Hepatocyte (in vitro differentiated cells): ENCODE measurements around the gene DOCK1. TPM values are rescaled to one million over a fixed set of nuclear protein-coding genes. Genes with fewer than 3 reads are reported as not detected.

ENCODE experiments used
- DNase-seq: peaks from one replicate; pipeline ENCODE4 v3.0.0-alpha.2; 2016; ENCODE audit warnings: low spot score
- H2AFZ ChIP-seq: fragments of 200-600 bp; sonication (generic); 2 replicates; pipeline ENCODE4 v1.6.0; 2016; ENCODE audit warnings: antibody characterized with exemption, mild to moderate bottlenecking
- H3K27ac ChIP-seq: fragments of 200-600 bp; sonication (generic); 2 replicates; pipeline ENCODE4 v1.5.1; 2016; ENCODE audit warnings: mild to moderate bottlenecking
- H3K27me3 ChIP-seq: fragments of 200-600 bp; sonication (generic); 2 replicates; pipeline ENCODE4 v1.6.1; 2016
- H3K36me3 ChIP-seq: fragments of 200-600 bp; sonication (generic); replicated peaks from 2 replicates; pipeline ENCODE4 v1.5.1; 2016; ENCODE audit warnings: low read depth; ENCODE audit not compliant: insufficient read depth
- H3K4me1 ChIP-seq: fragments of 200-600 bp; sonication (generic); 2 replicates; pipeline ENCODE4 v1.5.1; 2016; ENCODE audit warnings: mild to moderate bottlenecking, moderate library complexity; ENCODE audit not compliant: insufficient read depth
- H3K4me2 ChIP-seq: fragments of 200-600 bp; sonication (generic); 2 replicates; pipeline ENCODE4 v1.6.0; 2016
- H3K4me3 ChIP-seq: fragments of 200-600 bp; sonication (generic); 2 replicates; pipeline ENCODE4 v1.5.1; 2016; ENCODE audit warnings: mild to moderate bottlenecking
- H3K79me2 ChIP-seq: fragments of 200-600 bp; sonication (generic); 2 replicates; pipeline ENCODE4 v1.6.0; 2017; ENCODE audit warnings: mild to moderate bottlenecking
- H3K9me2 ChIP-seq: fragments of 200-600 bp; sonication (generic); replicated peaks from 2 replicates; pipeline ENCODE4 v1.6.0; 2017; ENCODE audit warnings: mild to moderate bottlenecking; ENCODE audit not compliant: insufficient read depth
- H3K9me3 ChIP-seq: fragments of 200-600 bp; sonication (generic); 2 replicates; pipeline ENCODE4 v1.5.1; 2016; ENCODE audit warnings: low read depth, mild to moderate bottlenecking
- H4K20me1 ChIP-seq: fragments of 200-600 bp; sonication (generic); 2 replicates; pipeline ENCODE4 v1.6.0; 2016; ENCODE audit warnings: mild to moderate bottlenecking; ENCODE audit not compliant: insufficient read depth, poor library complexity, severe bottlenecking
- CTCF ChIP-seq: fragments of 200-600 bp; sonication (generic); IDR thresholded peaks from 2 replicates; pipeline ENCODE4 v1.5.1; 2016; ENCODE audit warnings: antibody characterized with exemption, mild to moderate bottlenecking; ENCODE audit not compliant: poor library complexity
- EZH2 ChIP-seq: fragments of 200-600 bp; sonication (generic); IDR thresholded peaks from 2 replicates; pipeline ENCODE4 v1.6.1; 2016; ENCODE audit warnings: antibody characterized with exemption, mild to moderate bottlenecking, borderline replicate concordance
- EZH2phosphoT487 ChIP-seq: fragments of 200-600 bp; sonication (generic); IDR thresholded peaks from one replicate; pipeline ENCODE4 v1.6.1; 2018; ENCODE audit warnings: antibody characterized with exemption, mild to moderate bottlenecking, low read depth, moderate library complexity; ENCODE audit not compliant: unreplicated experiment, severe bottlenecking
- WGBS: methylation state at CpG from one replicate; pipeline ENCODE4 v1.1.6; 2016; ENCODE audit warnings: low lambda C conversion rate; ENCODE audit errors: missing lambda C conversion rate; 5-methylcytosine and 5-hydroxymethylcytosine counted together
- polyA plus RNA-seq: library from polyadenylated mRNA; unstranded; fragments of >200 nt; fragmentation: Nextera tagmentation; extraction: Ambion mirVana; gene quantifications from 2 replicates; pipeline ENCODE4 v1.2.1, GENCODE V29; 2016
- total RNA-seq: library from RNA; depleted of rRNA; stranded (reverse); fragments of >200 nt; gene quantifications from 2 replicates; pipeline ENCODE4 v1.2.3, GENCODE V29; 2014

DOCK1 gene
- total and polyA plus RNA-seq, 2 experiments from 2014 or later, result 16.0 to 55.5 TPM

DNA sequence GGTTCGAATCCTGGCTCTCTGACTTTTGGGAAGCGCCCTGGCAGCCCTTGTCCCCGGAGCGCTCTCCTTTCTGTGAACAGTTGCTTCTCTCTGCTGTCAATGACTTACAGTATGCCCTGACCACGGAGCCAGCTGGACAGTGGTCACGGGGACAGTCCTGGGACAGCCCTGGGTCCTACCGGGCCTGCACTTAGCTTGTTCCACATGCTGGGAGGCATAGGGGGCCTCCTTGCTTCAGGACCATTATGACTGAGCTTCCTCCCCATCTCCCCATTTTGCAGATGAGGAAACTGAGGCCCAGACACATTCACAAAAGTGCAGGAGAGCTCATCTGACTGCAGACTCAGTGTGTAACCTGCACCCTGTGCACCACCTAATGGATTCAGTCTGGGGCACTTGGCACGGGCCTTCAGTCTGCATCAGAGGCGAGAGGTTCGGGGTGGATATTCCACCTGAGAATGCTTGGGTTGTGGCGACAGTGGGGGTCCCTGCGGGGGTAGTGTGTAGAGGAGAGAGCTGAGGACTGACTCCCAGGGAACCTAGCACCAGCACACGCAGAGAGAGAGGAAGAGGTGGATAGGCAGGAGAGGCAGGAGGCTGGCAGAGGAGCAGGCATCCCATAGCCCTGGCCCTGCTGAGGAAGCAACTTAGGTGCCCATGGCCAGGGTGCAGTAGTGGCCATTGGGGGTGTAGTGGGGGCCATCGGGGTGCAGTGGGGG lies 1.6 kb downstream of the DOCK1 start:
- Histone ChIP-seq H3K4me1 (peaks cover 4% of the 10 kb centered on the region), H3K4me3 (peak overlapping the region; percentile 90), H3K36me3 (no peaks in the 10 kb centered on the region), H4K20me1 (peaks cover 42% of the 10 kb centered on the region), H3K27ac (no peak overlapping the region), H3K79me2 (peaks cover 65% of the 10 kb centered on the region), H3K9me2 (no peaks in the 10 kb centered on the region), H3K9me3 (no peaks in the 10 kb centered on the region), H2AFZ (no peak overlapping the region), H3K4me2 (peak overlapping the region; percentile 93), H3K27me3 (no peaks in the 10 kb centered on the region)
- no peak for TF ChIP-seq EZH2
- no peak for TF ChIP-seq CTCF
- no peak for TF ChIP-seq EZH2phosphoT487
- DNase-seq, result no peak
- WGBS, result 92% methylated on average over 14 of the region's 14 CpGs

GRCh38 chr10:126907423-126907970 lies 2.3 kb downstream of the DOCK1 start:
- peaks cover 47% of the 10 kb centered on the region for H4K20me1 ChIP-seq

DNA sequence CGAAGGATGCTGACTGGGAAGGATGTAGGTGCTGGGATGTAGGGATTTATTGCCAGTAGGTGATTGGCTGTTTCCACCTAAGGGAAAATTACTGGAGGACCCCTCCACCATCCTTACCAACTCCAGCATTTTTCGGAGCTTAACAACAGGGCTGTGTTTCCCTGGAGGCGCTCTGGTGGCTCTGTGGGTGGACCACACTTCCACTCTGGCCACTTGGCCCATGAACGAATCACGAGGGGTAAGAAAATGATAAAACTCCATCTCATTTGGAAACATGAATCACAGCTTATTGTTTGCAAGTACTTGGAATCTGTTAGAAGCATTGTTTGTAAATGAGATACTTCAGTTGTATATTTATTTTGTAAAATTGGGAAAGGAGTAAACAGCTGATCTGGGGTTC lies 3.0 kb downstream of the DOCK1 start:
- Histone ChIP-seq H3K4me2 (no peak overlapping the region), H3K9me3 (no peaks in the 10 kb centered on the region), H3K9me2 (no peaks in the 10 kb centered on the region), H3K79me2 (peaks cover 76% of the 10 kb centered on the region), H3K36me3 (no peaks in the 10 kb centered on the region), H3K4me1 (peaks cover 4% of the 10 kb centered on the region), H3K27ac (no peak overlapping the region), H3K4me3 (no peak overlapping the region), H2AFZ (no peak overlapping the region), H3K27me3 (no peaks in the 10 kb centered on the region), H4K20me1 (peaks cover 54% of the 10 kb centered on the region)
- no peak for DNase-seq
- TF ChIP-seq CTCF (no peak), EZH2phosphoT487 (no peak), EZH2 (no peak)
- WGBS, result 91% methylated on average over 4 of the region's 5 CpGs

More at GRCh38 chr10:126907423-126907970, 2.3 kb downstream of the DOCK1 start:
- Histone ChIP-seq H3K27ac (no peak overlapping the region), H3K36me3 (no peaks in the 10 kb centered on the region), H3K4me3 (no peak overlapping the region), H2AFZ (no peak overlapping the region), H3K9me2 (no peaks in the 10 kb centered on the region), H3K79me2 (peaks cover 70% of the 10 kb centered on the region), H3K4me2 (peak overlapping the region; percentile 93), H3K27me3 (no peaks in the 10 kb centered on the region), H3K4me1 (peaks cover 4% of the 10 kb centered on the region), H3K9me3 (no peaks in the 10 kb centered on the region)
- DNase-seq, result no peak
- WGBS, result 93% methylated on average over 9 of the region's 9 CpGs
- TF ChIP-seq EZH2phosphoT487 (no peak), EZH2 (no peak), CTCF (no peak)
